ENCODE measurements around the gene PRPSAP1.

- TF ChIP-seq RFX5 (IDR thresholded peaks at IDR 0.05; ENCODE audit: borderline replicate concordance, low read depth, low read length) (no peak), CTCF (IDR thresholded peaks at IDR 0.05; ENCODE audit: control extremely low read depth in 1 of 3, insufficient read depth in 1 of 3, low read depth in 1 of 3, low read length in 3 of 3) (no peak), CHD2 (IDR thresholded peaks at IDR 0.05; ENCODE audit: low read length) (peak; percentile 87), CEBPB (IDR thresholded peaks at IDR 0.05; ENCODE audit: low read depth, low read length) (no peak), POLR2AphosphoS5 (IDR thresholded peaks at IDR 0.05; ENCODE audit: low read depth, low read length) (no peak; the same call in 1 of the 2 replicates), TAF1 (IDR thresholded peaks at IDR 0.05; ENCODE audit: low read depth, low read length) (peak; percentile 56; the same call in 1 of the 2 replicates), TCF12 (IDR thresholded peaks at IDR 0.05; ENCODE audit: low read depth, low read length) (no peak), YY1 (IDR thresholded peaks at IDR 0.05; ENCODE audit: low read depth, low read length) (no peak), EZH2 (IDR thresholded peaks at IDR 0.05; ENCODE audit: low read depth, low read length, severe bottlenecking) (no peak)
Observed at GRCh38 chr17:76264755-76265623, 88.7 kb downstream of the PRPSAP1 start, which contains the start of gene UBALD2.
